Lower leg skin (tissue), 4 donors: ENCODE results near the gene NOP9. TPM values are rescaled to one million over a fixed set of nuclear protein-coding genes. Genes with fewer than 3 reads are reported as not detected.

ENCODE experiments used
- DNase-seq, 2 donors: peaks; one replicate each; pipeline ENCODE4 v3.0.0-alpha.2; 2019; ENCODE audit warnings: low spot score in 2 of 2
- H3K4me3 ChIP-seq: fragments of 200-600 bp; sonication (generic); 2 replicates; pipeline ENCODE4 v1.5.1; 2017; ENCODE audit warnings: mild to moderate bottlenecking, low read depth; ENCODE audit not compliant: poor library complexity, severe bottlenecking
- CTCF ChIP-seq, 3 donors: fragments of 450-650 bp; IDR thresholded peaks; one replicate each; pipeline ENCODE4 v1.5.1; 2016; ENCODE audit warnings: antibody characterized with exemption in 3 of 3, mild to moderate bottlenecking in 3 of 3, moderate library complexity in 2 of 3
- POLR2A ChIP-seq, 2 donors: fragments of 450-650 bp; IDR thresholded peaks; one replicate each; pipeline ENCODE4 v1.6.1; 2016 to 2017; ENCODE audit warnings: antibody characterized with exemption in 2 of 2, mild to moderate bottlenecking in 1 of 2, moderate library complexity in 1 of 2
- WGBS, 2 donors: methylation state at CpG; one replicate each; pipeline ENCODE4 v1.1.5; 2018; 5-methylcytosine and 5-hydroxymethylcytosine counted together
- intact Hi-C: fragments of 100-400 bp; cut with DNase I; formaldehyde crosslinking; loops from one replicate; pipeline ENCODE4 v1.15.0; 2023; ENCODE audit warnings: low total_unique reads
- total RNA-seq, 4 donors: library from RNA; depleted of rRNA; stranded (reverse); fragments of >200 nt; gene quantifications; one replicate each; pipeline ENCODE4 v1.1.0, GENCODE V29; 2016

NOP9 gene
- total RNA-seq, 4 donors from 2014 or later = 13.8 to 20.4 (median 17.6) TPM

- DNase-seq = no peak
- 88 to 93% methylated on average over 9 of the region's 9 CpGs for WGBS, 2 donors
- H3K4me3 ChIP-seq = no peak overlapping the region
- TF ChIP-seq POLR2A (IDR thresholded peaks at IDR 0.05) (no peak), CTCF (IDR thresholded peaks at IDR 0.05) (no peak)
- intact Hi-C loops = no loop called here
Observed at GRCh38 chr14:24267516-24267915, 32.1 kb upstream of the NOP9 start.

GRCh38 chr14:24268225-24268624 is 31.4 kb upstream of the NOP9 start:
- TF ChIP-seq POLR2A (IDR thresholded peaks at IDR 0.05) = no peak
- no peak for TF ChIP-seq CTCF (IDR thresholded peaks at IDR 0.05)
- no peak overlapping the region for H3K4me3 ChIP-seq
- 89 to 93% methylated on average over 9 of the region's 9 CpGs for WGBS, 2 donors
- DNase-seq = no peak
- intact Hi-C loops = no loop called here

- H3K4me3 ChIP-seq = no peak overlapping the region
- intact Hi-C loops = no loop called here
- DNase-seq = no peak
- 88 to 91% methylated on average over 8 of the region's 8 CpGs for WGBS, 2 donors
- no peak for TF ChIP-seq CTCF (IDR thresholded peaks at IDR 0.05)
- TF ChIP-seq POLR2A (IDR thresholded peaks at IDR 0.05) = no peak
Observed at GRCh38 chr14:24269368-24269767, 30.3 kb upstream of the NOP9 start.

GRCh38 chr14:24269910-24270536 is 29.6 kb upstream of the NOP9 start:
- WGBS, 2 donors = 94% methylated on average over 14 of the region's 14 CpGs
- TF ChIP-seq CTCF (IDR thresholded peaks at IDR 0.05) (no peak), POLR2A (IDR thresholded peaks at IDR 0.05) (no peak)
- H3K4me3 ChIP-seq = no peak overlapping the region
- DNase-seq = no peak
- intact Hi-C loops = no loop called here

- intact Hi-C loops = no loop called here
- DNase-seq = no peak
- peak overlapping the region; percentile 87 for H3K4me3 ChIP-seq
- TF ChIP-seq CTCF (IDR thresholded peaks at IDR 0.05) (no peak), POLR2A (IDR thresholded peaks at IDR 0.05) (no peak)
- 9 to 11% methylated on average over 13 of the region's 13 CpGs for WGBS, 2 donors
Observed at GRCh38 chr14:24270537-24271133, 29.0 kb upstream of the NOP9 start.
